Measurements from ENCODE around the gene CD24.

CD24 gene

DNA sequence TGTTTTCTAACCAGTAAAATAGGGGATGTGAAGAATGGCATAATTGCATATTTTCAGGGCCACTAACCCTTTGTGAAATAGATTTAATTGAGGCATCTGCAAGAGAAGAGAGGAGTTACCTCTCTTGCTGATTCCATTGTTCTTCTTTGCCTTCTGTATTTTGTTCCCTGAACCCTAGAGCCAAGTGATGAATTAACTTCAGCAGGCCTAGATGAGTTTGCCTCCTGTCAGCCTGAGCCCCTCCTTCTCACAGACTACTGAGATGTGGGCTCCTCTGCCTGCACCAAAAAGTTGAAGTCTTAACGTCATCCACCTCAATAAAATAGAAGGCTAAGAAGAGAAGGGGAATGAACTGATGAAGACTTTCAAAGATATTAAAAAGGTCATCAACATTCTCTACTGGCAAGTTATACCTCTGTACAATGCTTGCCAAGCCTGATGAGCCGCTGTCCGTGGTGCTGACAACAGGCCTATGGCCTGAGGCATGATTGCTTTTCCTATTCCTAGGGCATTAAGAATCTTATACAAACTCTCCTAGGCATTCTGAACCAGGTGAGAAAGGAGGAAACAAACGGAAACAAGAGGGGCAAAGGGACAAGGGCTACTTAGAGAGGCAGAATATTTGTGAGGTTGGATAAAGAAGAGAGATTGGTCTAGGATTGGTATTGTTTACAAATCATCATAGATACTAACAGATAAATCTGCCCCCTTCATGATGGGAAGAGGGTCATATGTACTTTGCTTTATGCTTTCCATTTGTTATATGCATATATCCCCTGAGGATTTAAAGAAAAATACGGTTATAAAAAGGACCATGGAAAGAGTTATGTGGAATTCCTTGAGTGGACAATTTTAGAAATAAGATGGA lies 46.8 kb downstream of the CD24 start:
- no peak for DNase-seq (ENCODE audit: extremely low read depth, insufficient read length)
- TF ChIP-seq, protein P1, sequence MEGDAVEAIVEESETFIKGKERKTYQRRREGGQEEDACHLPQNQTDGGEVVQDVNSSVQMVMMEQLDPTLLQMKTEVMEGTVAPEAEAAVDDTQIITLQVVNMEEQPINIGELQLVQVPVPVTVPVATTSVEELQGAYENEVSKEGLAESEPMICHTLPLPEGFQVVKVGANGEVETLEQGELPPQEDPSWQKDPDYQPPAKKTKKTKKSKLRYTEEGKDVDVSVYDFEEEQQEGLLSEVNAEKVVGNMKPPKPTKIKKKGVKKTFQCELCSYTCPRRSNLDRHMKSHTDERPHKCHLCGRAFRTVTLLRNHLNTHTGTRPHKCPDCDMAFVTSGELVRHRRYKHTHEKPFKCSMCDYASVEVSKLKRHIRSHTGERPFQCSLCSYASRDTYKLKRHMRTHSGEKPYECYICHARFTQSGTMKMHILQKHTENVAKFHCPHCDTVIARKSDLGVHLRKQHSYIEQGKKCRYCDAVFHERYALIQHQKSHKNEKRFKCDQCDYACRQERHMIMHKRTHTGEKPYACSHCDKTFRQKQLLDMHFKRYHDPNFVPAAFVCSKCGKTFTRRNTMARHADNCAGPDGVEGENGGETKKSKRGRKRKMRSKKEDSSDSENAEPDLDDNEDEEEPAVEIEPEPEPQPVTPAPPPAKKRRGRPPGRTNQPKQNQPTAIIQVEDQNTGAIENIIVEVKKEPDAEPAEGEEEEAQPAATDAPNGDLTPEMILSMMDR (IDR thresholded peaks at IDR 0.05; ENCODE audit: insufficient read depth, low read length, poor library complexity, severe bottlenecking) = no peak
- no peak overlapping the region for H3K4me3 ChIP-seq (replicated peaks; ENCODE audit: low read depth, low read length)
- H3K36me3 ChIP-seq (ENCODE audit: control insufficient read depth, insufficient read depth, low read length) = no peaks in the 10 kb centered on the region
- no peaks in the 10 kb centered on the region for H3K27me3 ChIP-seq (replicated peaks; ENCODE audit: control insufficient read depth, insufficient read depth, low read length)

DNA sequence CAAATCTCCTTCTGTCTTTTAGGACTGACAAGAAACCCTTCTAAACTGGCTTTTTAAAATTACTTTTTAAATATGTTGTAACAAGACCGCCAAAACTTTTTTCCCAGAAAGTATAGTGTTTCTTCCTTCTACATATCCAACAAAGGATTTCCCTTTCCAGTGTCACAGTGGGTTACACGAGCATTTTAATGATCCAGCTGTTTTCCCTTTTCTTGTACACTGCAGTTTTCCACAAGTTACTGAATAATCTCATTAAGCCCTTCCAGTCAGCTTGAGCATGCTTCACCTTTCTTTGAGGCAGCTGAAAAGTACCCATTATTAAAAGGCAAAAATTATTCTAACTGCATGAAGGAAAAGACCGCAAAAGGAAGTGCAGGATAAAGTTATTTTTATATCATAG lies 48.6 kb downstream of the CD24 start:
- no peak overlapping the region for H3K4me3 ChIP-seq (replicated peaks; ENCODE audit: low read depth, low read length)
- H3K27me3 ChIP-seq (replicated peaks; ENCODE audit: control insufficient read depth, insufficient read depth, low read length) = no peaks in the 10 kb centered on the region
- TF ChIP-seq, protein P1 (IDR thresholded peaks at IDR 0.05; ENCODE audit: insufficient read depth, low read length, poor library complexity, severe bottlenecking) = no peak
- DNase-seq (ENCODE audit: extremely low read depth, insufficient read length) = no peak
- H3K36me3 ChIP-seq (ENCODE audit: control insufficient read depth, insufficient read depth, low read length) = no peaks in the 10 kb centered on the region

- DNase-seq (ENCODE audit: extremely low read depth, insufficient read length) = no peak
- TF ChIP-seq, protein P1 (IDR thresholded peaks at IDR 0.05; ENCODE audit: insufficient read depth, low read length, poor library complexity, severe bottlenecking) = no peak
- Histone ChIP-seq H3K27me3 (replicated peaks; ENCODE audit: control insufficient read depth, insufficient read depth, low read length) (no peaks in the 10 kb centered on the region), H3K36me3 (ENCODE audit: control insufficient read depth, insufficient read depth, low read length) (no peaks in the 10 kb centered on the region), H3K4me3 (replicated peaks; ENCODE audit: low read depth, low read length) (no peak overlapping the region)
Observed at GRCh38 chr6:106924694-106925523, 49.6 kb downstream of the CD24 start.

DNA sequence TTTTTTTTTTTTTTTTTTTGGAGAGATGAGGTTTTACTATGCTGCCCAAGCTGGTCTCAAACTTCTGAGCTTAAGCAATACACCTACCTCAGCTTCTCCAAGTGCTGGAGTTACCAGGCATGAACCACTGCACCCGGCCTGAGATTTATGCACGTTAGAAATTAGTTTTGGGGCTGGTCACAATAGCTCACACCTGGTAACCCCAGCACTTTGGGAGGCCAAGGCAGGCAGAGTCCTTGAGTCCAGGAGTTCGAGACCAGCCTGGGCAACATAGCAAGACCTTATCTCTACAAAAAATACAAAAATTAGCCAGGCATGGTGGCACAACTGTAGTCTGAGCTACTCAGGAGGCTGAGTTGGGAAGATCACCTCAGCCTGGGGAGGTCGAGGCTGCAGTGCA lies 51.9 kb downstream of the CD24 start:
- TF ChIP-seq, protein P1 (IDR thresholded peaks at IDR 0.05; ENCODE audit: insufficient read depth, low read length, poor library complexity, severe bottlenecking) = no peak

More for the DNA sequence above, 51.9 kb downstream of the CD24 start:
- Histone ChIP-seq H3K27me3 (replicated peaks; ENCODE audit: control insufficient read depth, insufficient read depth, low read length) (no peaks in the 10 kb centered on the region), H3K36me3 (ENCODE audit: control insufficient read depth, insufficient read depth, low read length) (no peaks in the 10 kb centered on the region), H3K4me3 (replicated peaks; ENCODE audit: low read depth, low read length) (no peak overlapping the region)
- no peak for DNase-seq (ENCODE audit: extremely low read depth, insufficient read length)

Data from GM06990 (cell line).